GM19328 (cell line): ENCODE results near the gene TP53BP2.

Experiments
- ATAC-seq: cut with Tn5 transposase; IDR thresholded peaks from one replicate; pipeline ENCODE4 v1.9.1; 2021; ENCODE audit warnings: mild to moderate bottlenecking, moderate library complexity; ENCODE audit not compliant: unreplicated experiment

TP53BP2 gene

DNA sequence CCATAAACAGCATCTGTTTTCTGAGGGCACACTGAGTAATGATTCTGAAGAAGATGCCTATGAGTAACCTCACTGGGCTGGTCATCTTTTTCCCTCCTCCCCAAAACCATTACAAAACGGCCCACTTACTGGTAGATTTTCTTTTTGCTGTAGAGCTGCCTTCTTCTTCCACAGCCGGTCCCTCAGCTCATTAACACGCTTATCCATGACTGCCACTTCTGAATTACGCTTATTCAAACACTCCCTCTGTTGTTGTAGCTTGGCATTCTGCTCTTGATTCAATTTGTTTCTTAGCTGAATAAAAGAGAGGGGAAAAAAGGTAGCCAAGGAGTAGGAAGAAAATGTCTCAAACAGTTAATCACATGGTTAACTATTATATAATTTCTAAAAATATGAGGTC lies 43.1 kb downstream of the TP53BP2 start:
- ATAC-seq: no peak

DNA sequence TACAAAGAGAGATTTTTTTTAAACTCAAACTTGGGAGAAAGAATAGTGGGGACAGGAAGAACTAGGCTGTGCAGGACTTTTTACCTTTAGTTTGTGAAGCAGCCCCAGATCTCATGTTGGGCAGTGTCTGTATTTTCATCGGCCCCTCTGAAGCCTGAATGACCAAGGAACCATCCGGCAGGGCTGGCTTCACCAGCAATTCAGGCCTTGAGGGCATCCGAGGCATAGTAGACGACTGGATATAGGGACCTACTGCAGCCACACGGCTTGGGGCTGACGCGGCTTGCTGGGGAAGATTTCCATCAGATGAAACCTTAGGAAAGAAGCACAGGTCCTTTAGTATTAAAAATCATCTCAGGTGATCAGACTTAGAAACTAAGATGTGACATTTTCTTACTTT lies 43.7 kb downstream of the TP53BP2 start:
- ATAC-seq: no peak

- ATAC-seq: no peak
These were observed 49.5 kb downstream of the TP53BP2 start for GRCh38 chr1:223796210-223796609.

- no peak for ATAC-seq
These were observed 51.4 kb downstream of the TP53BP2 start for GRCh38 chr1:223794136-223794880.

GRCh38 chr1:223793716-223794115 lies 52.0 kb downstream of the TP53BP2 start:
- no peak for ATAC-seq

- ATAC-seq: no peak
These were observed 53.7 kb downstream of the TP53BP2 start for GRCh38 chr1:223792046-223792445.

DNA sequence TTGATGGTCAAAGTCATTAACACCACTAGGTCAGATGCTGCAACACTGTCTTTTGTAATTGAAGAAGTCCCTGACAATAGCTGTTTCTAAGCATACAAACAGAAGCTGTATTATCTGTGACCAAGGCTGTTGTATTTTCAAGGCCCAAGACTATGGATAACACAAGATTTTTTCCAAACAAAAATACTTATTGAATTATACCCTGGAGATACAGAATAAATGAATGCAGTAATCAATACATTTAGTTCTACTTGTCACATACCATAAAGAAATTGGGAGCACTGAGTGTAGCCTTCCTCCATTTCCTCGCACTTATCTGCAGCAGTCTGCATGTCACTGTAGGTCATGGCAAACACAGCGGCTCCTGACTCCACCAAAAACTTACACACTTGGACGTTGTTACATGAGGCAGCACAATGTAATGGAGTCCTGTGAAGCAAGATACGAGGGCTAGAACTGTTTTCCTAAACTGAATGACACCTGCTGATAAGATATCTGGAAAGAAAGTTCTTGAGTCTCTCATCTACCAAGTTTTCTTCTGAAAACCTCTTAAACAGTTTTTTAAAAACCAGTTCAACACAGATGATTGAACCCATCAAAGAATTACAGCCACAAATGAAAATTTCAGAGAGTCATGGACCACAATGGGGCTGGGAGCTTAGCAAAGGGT lies 56.9 kb downstream of the TP53BP2 start:
- ATAC-seq: no peak

- ATAC-seq: no peak
These were observed 59.9 kb downstream of the TP53BP2 start for GRCh38 chr1:223785808-223786207.

DNA sequence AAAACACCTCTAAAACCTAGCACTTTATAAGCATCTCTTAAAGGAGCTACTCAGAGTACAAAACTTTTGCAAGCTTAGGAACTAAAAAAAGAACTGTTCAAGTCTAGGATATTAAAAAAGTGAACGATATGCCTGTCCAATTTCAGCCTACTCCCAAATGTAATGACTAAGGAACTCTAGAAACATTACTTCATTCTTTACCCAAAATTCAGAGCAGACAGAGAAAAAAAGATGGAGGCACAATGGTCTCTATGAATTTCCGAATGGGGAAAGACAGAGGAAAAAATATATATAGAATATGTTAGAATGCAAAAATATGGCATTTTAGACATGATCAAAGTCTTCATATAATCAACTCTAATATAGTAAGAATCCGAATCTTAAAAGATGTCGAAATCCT lies 61.2 kb downstream of the TP53BP2 start:
- ATAC-seq: no peak

DNA sequence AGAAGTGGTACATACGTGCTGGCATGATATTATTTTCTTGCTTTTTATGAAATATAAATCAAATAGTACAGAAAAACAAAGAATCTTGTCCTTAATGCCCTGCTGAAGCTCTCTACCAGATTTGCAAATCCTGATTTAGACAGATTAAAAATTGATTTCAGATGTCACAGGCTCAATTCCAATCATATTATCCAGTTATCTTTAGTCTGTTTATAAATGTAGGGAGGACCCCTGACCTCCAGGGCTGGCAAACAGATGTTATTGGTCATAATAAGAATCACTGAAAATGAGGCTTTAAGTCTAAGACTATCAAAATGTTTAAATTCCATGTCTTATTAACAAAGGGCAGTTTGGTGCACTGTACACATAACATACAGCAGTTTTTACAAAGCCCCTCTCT lies 62.1 kb downstream of the TP53BP2 start:
- ATAC-seq: no peak

DNA sequence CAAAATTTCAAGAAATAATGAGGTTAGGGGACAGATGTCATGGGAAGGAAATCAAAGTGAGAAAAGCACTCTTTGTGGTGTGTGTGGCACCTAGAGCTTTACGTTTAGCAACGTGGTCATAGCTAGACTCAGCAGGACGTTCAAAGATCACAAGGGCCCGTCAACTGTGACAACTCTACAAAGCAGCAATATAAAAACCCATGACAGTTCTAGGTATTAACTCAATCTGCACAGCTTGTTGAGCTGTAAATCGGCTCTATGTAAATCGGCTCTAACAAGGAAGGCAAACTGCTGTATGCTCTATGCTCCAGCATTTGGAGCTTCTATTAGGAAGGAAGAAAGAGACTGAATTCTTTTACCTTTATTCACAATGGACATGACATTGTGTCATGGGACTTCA lies 64.8 kb downstream of the TP53BP2 start:
- ATAC-seq: no peak

GRCh38 chr1:223780318-223780717 lies 65.4 kb downstream of the TP53BP2 start:
- no peak for ATAC-seq

GRCh38 chr1:223776826-223777454 lies 68.8 kb downstream of the TP53BP2 start:
- no peak for ATAC-seq

DNA sequence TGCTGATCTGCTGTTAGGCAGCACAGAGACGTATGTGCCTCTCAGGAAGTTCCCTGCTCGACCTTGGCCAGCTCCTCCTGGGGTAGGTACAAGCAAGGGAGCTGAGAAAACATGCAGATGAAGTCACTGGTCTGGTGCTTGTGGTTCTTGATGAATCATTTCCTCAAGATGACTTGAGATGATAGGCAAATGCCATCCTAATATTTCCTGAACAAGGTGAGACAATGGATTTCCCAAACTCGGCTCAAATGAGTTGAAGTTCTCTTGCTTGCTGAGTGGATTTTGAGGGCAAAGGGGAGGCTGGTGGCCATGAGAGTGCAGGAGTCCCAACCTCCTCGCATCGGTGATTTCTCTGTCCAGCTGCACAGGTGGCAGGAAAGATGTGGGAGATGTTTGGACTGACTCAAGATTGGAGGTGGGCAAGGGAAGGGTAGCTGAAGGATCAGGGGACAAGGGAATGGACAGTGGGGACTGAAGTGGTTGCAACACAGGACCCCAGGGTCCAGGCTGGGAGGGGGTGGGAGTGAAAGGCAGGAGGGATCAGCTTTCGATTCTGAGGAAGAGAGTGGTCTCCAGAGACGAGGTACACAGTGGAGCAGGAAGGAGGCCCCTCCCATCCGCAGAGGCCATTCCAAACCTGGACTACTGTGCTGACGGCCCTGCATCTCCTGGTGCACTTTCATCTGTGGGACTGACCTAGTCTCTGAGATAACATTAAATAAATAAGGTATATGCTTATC lies 69.5 kb downstream of the TP53BP2 start:
- ATAC-seq: no peak

DNA sequence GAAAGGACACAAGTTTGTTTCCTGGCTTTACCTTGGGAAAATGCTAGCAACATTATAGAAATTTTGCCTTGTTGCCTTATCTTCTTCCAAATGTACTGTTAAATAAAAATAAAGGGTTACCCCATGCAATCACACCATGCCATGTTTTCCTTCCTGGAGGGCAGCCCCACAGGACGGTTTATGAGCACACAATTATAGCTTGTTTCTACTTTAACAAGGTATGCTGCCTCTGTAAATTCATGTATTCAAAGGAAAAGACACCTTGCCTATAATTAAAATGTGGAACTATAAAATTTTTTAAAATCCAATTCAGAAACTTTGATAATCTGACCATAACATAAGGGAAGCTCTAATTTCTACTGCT lies 70.1 kb downstream of the TP53BP2 start:
- ATAC-seq: no peak

DNA sequence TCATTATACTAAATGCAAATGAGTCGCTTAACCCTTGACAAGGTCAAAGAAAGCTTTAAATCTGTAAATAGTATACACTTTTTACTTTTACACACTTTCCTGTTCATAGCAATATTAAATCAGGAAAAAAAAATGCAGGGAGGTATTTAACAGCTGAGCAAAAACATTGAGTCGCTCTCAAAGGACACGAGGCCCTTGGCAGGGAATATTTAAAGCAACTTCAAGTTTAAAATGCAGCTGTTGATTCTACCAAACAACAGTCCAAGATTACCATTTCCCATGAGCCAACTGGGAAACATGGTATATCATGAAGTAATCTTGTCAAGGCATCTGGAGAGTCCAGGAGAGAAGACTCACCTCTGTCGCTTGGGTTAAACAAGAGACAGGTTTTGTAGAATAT lies 70.7 kb downstream of the TP53BP2 start:
- ATAC-seq: no peak

DNA sequence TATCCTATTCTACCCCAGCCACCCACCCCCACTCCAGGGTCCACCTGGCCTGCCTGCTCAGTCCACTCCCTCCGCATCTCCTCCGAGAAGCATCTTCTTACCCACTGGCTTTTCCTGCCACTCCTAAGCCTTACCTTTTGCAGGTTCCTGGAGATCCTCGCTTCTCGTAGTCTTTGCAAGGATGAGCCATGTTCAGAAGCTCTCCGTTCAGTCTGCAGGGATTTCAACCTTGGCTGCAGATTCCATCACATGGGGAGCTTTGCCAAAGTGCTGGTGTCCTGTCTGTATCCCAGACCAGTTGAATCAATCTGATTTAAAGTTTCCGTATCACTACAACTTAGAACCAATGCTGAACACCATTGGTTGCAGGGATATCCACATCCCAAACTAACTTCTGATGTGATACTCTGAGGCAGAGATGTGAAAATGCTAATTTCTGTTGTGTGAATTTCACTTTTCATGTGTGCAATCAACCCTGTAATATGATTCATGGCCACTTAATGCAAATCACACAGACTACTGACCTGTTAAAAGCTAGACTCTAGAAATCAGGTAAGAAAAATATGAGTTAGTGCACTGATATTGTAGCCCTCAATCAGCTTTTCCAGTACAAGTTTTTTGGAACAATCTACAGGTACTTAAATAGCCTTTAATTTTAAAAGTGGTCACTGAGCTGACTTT lies 71.5 kb downstream of the TP53BP2 start:
- no peak for ATAC-seq

DNA sequence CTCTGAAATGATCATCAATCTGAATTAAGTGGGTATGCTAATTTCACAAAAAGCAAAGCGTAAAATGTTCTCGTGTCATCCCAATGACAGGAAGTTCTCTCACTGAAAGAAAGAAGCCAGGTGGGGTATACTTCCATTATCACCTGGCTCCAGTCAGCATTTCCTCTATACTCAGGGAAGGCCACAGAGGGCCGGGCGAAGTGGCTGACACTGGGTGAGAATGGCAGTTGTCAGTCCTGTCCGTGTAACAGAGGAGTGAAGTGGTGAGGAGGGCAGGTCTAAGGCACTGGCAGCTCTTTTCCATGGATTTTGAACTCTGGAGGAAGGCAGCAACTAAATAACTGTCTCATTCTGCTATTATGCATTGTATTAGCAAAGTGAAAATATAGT lies 73.0 kb downstream of the TP53BP2 start:
- no peak for ATAC-seq

DNA sequence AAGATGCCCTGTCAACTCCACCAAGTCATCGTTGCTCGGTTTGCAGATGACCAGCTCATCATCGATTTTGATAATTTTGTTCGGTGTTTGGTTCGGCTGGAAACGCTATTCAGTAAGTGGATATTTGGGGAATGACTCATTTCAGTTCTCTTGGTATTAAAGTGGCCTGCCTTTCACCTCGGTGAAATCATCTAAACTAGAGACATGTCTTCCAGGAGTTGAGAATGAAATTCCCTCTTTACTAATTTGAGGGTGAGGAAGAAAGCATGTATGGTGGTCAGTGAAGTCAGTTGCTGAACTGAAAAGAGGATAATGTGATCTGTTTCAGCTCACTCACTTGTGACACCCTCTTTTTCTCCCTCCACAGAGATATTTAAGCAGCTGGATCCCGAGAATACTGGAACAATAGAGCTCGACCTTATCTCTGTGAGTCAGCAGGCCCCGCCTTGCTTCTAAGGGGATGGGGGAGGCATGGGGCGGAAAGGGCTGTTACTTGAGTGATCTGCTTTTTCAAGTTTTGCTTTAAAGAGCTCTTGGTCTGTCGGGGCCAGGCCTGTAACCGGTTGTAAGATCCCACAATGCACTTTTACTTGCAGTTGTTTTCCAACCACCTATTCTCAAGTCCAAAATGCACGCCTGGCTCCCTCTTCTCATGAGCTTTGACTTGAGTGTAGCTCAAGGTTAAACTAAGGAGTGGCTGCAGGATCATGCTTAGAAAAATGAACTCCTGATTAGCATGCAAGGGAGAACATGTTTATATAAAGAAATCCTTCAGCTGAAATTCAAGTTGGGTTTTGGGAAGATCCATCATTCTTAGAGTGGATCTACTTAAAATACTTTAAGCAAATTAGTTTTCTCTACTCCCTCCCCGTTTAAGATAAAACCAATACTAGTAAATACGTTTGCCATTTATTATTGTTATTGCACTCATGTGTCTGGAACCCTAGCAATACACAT lies 73.7 kb downstream of the TP53BP2 start:
- no peak for ATAC-seq

- ATAC-seq: no peak
These were observed 74.3 kb downstream of the TP53BP2 start for GRCh38 chr1:223771469-223771813.
